ENCODE results near the gene PAPPA. TPM values are rescaled to one million over a fixed set of nuclear protein-coding genes. Genes with fewer than 3 reads are reported as not detected.

Gene PAPPA
- total and polyA plus RNA-seq, 2 of the 8 experiments (the other 6 are each of a cell fraction or from before 2014, with no cell fraction given): 0.18 to 0.63 TPM

DNA sequence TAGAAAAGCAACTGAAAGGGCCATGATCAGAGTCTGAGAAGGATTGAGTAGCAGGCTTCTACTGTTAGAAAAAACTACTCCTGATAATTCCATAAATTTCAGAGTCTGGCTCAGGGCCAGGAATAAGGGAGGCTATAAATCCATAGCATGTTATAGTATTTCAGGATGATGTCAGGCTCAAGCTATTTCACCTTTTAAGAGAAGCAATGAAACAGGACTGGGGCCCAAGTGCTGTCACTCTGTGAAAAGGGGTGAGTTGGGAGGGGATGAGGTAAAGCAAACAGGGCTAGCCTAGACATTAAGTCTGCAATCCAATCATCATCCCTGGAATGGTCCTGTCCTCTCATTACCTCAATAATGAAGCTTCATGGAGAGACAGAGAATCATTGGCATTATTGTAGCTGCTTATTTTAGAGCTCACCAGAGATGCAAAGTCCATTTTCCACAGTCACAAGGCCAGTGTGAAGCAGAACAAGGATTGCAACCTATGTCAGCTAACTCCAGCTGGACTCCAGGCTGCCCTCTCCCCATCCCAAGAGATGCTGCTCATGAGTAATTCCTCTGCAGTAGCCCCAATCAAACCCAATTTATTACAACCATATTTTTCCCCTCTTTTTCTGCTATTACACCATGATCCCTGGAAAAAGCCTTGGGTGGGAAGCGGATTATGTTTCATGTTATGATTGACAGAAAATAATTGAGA, 56.0 kb downstream of the PAPPA start:
- WGBS, 2 experiments (ENCODE audit: extremely low coverage in 1 of 2, insufficient coverage in 1 of 2, insufficient read length in 1 of 2, insufficient replicate concordance in 2 of 2, low coverage in 1 of 2, low lambda C conversion rate in 2 of 2, missing lambda C conversion rate in 1 of 2): 90% methylated on average over 1 of the region's 1 CpG; no CpG with 5 or more reads in 1 of the 2 experiments

More for the DNA sequence above, 56.0 kb downstream of the PAPPA start:
- Histone ChIP-seq H3K23me2 (ENCODE audit: low read depth, low read length) (no peaks in the 10 kb centered on the region), H3K9me3 (ENCODE audit: insufficient read depth in 2 of 2, low read depth in 1 of 2, low read length in 1 of 2) (no peaks in the 10 kb centered on the region), H3K27me3 (replicated peaks in 1 of 4; ENCODE audit: control insufficient read depth in 3 of 4, extremely low read depth in 1 of 4, insufficient read depth in 3 of 4, low read length in 3 of 4) (no peaks in the 10 kb centered on the region), H2BK20ac (ENCODE audit: low read length) (no peak overlapping the region), H3K14ac (ENCODE audit: insufficient read length) (no peak overlapping the region), H2AK5ac (ENCODE audit: low read depth, low read length) (no peak overlapping the region), H3K56ac (replicated peaks; ENCODE audit: insufficient read length, low read depth, low read length) (no peak overlapping the region), H4K20me1 (replicated peaks in 1 of 2; ENCODE audit: control insufficient read depth in 1 of 2, insufficient read depth in 2 of 2, low read length in 2 of 2) (no peaks in the 10 kb centered on the region), H2BK5ac (ENCODE audit: low read depth, low read length) (no peak overlapping the region), H4K91ac (replicated peaks; ENCODE audit: insufficient read length, low read length) (no peak overlapping the region), H4K8ac (ENCODE audit: extremely low read depth, insufficient read depth, low read length) (no peak overlapping the region), H2BK120ac (replicated peaks; ENCODE audit: low read depth, low read length) (no peak overlapping the region), H3K79me1 (ENCODE audit: low read depth, low read length) (no peaks in the 10 kb centered on the region), H2BK12ac (ENCODE audit: low read depth, low read length) (no peak overlapping the region), H3K9ac (replicated peaks in 1 of 4; ENCODE audit: extremely low read depth in 1 of 4, low read depth in 3 of 4, low read length in 3 of 4) (no peak overlapping the region), H3K36me3 (ENCODE audit: control insufficient read depth in 2 of 4, insufficient read depth in 4 of 4, low read length in 3 of 4) (no peaks in the 10 kb centered on the region), H3K27ac (ENCODE audit: low read depth, low read length) (no peak overlapping the region), H3K18ac (ENCODE audit: extremely low read depth, low read length) (no peak overlapping the region), H3K4me2 (ENCODE audit: insufficient read depth in 1 of 2, low read depth in 2 of 2, low read length in 2 of 2) (no peak overlapping the region), H3K23ac (ENCODE audit: insufficient read length) (no peak overlapping the region), H3K4me3 (ENCODE audit: extremely low read depth in 1 of 4, insufficient read depth in 2 of 4, low read depth in 3 of 4, low read length in 4 of 4) (no peak overlapping the region), H3K4me1 (replicated peaks in 1 of 4; ENCODE audit: control insufficient read depth in 3 of 4, insufficient read depth in 4 of 4, low read length in 3 of 4) (peaks cover 0 to 3% (median 1%) of the 10 kb centered on the region in 4 experiments; a peak in 2 of 7 replicates), H3K79me2 (ENCODE audit: control insufficient read depth in 1 of 2, insufficient read depth in 2 of 2, low read length in 2 of 2) (no peaks in the 10 kb centered on the region), H4K5ac (ENCODE audit: insufficient read length, low read depth, low read length) (no peak overlapping the region), H3K4ac (replicated peaks; ENCODE audit: insufficient read length, low read depth, low read length) (no peak overlapping the region), H2AFZ (ENCODE audit: low read length) (no peak overlapping the region), H2BK15ac (ENCODE audit: low read length) (no peak overlapping the region)
- TF ChIP-seq BRCA1 (IDR thresholded peaks at IDR 0.05; ENCODE audit: low read depth, low read length) (no peak), YY1 (IDR thresholded peaks at IDR 0.05; ENCODE audit: low read depth, low read length) (no peak)
- POLR2A ChIA-PET (ENCODE audit: partially characterized antibody): no interaction called here
- DNase-seq (ENCODE audit: low read depth in 1 of 2, low spot score in 2 of 2) (no peak), FAIRE-seq (no peak)
- CTCF ChIA-PET (ENCODE audit: partially characterized antibody): interaction anchor here (0.7 to 1.1 kb wide), 2 partner anchors 9 to 10 kb away, joined by 3 read pairs; no protein-coding TSS in a partner anchor

Data from H1 (cell line).